Suprapubic skin (tissue), 3 donors: ENCODE measurements around the gene AIRE.

Experiments
- CTCF ChIP-seq, 2 donors: fragments of 200-600 bp in 1 of 2; fragments of 450-650 bp in 1 of 2; sonication (generic) in 1 of 2; IDR thresholded peaks; one replicate each; pipeline ENCODE4 v1.5.1; 2016 to 2019; ENCODE audit warnings: antibody characterized with exemption in 2 of 2, mild to moderate bottlenecking in 1 of 2, moderate library complexity in 1 of 2
- POLR2A ChIP-seq, 2 donors: fragments of 450-650 bp; IDR thresholded peaks; one replicate each; pipeline ENCODE4 v1.6.1; 2017; ENCODE audit warnings: antibody characterized with exemption in 2 of 2, mild to moderate bottlenecking in 2 of 2, moderate library complexity in 2 of 2

- TF ChIP-seq CTCF (IDR thresholded peaks at IDR 0.05) (no peak), POLR2A (IDR thresholded peaks at IDR 0.05) (peak; percentile 85 to 90)
Observed at GRCh38 chr21:44338971-44339910, 53.6 kb downstream of the AIRE start, which contains the start of gene CFAP410.
